GM12878 (cell line): ENCODE data around the gene PRCP.

Experiments used
- GATAD2B ChIP-seq: fragments of 450-650 bp; conservative IDR thresholded peaks from 2 replicates; pipeline ENCODE4 v1.6.1; 2017; ENCODE audit warnings: low read depth, mild to moderate bottlenecking, moderate library complexity
- HDAC6 ChIP-seq: fragments of 200-600 bp; sonication (generic); IDR thresholded peaks from one replicate; pipeline ENCODE4 v1.8.0; 2017; ENCODE audit warnings: antibody characterized with exemption; ENCODE audit not compliant: unreplicated experiment
- POLR2A ChIP-seq: IDR thresholded peaks from 2 replicates; pipeline ENCODE4 v1.6.1; 2011; ENCODE audit warnings: low read depth, mild to moderate bottlenecking, low read length
- POLR2AphosphoS2 ChIP-seq: IDR thresholded peaks from 2 replicates; pipeline ENCODE4 v1.6.1; 2011; ENCODE audit warnings: low read depth, mild to moderate bottlenecking, low read length, improper control_type of control experiment, moderate library complexity
- POLR2AphosphoS5 ChIP-seq: IDR thresholded peaks from 2 replicates; pipeline ENCODE4 v1.6.1; 2011; ENCODE audit warnings: mild to moderate bottlenecking, low read length, inconsistent platforms
- SMC3 ChIP-seq: IDR thresholded peaks from 2 replicates; pipeline ENCODE4 v1.6.1; 2011; ENCODE audit warnings: low read length, improper control_type of control experiment, borderline replicate concordance
- TBL1XR1 ChIP-seq: IDR thresholded peaks from 2 replicates; pipeline ENCODE4 v1.6.1; 2012; ENCODE audit warnings: low read depth, low read length, improper control_type of control experiment

DNA sequence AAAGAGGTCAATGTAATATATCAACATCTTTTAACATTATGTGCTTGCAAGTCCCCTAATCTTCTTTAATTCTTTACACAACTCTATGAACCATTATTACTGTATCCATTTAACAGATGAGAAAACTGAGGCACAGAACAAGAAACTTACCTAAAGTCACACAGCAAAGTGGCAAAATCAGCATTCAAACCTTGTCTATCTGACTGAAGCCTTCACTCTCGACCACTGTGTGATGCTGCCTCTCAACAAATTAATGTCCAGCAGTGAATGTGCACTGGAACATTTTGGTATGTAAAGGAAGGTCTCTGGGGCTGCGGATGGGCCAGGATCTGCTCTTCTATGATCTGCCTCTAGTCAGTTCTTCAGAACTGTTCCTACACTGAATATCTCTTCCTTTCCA lies 42.1 kb downstream of the PRCP start:
- no peak for TF ChIP-seq SMC3
- no peak for TF ChIP-seq POLR2AphosphoS5
- no peak for TF ChIP-seq POLR2A
- TF ChIP-seq GATAD2B = no peak
- no peak for TF ChIP-seq POLR2AphosphoS2
- TF ChIP-seq TBL1XR1 = no peak
- TF ChIP-seq HDAC6 = no peak
